ENCODE measurements around the gene PF4V1. TPM values are rescaled to one million over a fixed set of nuclear protein-coding genes. Genes with fewer than 3 reads are reported as not detected.
A peak's percentile ranks its signal among the peaks of the same experiment; 100 is the strongest.

The PF4V1 gene
- total RNA-seq, 4 donors from 2014 or later, result not detected

GRCh38 chr4:73864365-73864764 lies 11.3 kb downstream of the PF4V1 start:
- H3K27ac ChIP-seq, result no peak overlapping the region
- H3K4me1 ChIP-seq, result peaks cover 5 to 7% of the 10 kb centered on the region in 2 donors
- intact Hi-C loops (cut with DNase I), result no loop called here
- WGBS, 2 donors, result 59 to 64% methylated on average over 2 of the region's 2 CpGs
- no peak for TF ChIP-seq POLR2A (IDR thresholded peaks at IDR 0.05)
- TF ChIP-seq, protein P1, sequence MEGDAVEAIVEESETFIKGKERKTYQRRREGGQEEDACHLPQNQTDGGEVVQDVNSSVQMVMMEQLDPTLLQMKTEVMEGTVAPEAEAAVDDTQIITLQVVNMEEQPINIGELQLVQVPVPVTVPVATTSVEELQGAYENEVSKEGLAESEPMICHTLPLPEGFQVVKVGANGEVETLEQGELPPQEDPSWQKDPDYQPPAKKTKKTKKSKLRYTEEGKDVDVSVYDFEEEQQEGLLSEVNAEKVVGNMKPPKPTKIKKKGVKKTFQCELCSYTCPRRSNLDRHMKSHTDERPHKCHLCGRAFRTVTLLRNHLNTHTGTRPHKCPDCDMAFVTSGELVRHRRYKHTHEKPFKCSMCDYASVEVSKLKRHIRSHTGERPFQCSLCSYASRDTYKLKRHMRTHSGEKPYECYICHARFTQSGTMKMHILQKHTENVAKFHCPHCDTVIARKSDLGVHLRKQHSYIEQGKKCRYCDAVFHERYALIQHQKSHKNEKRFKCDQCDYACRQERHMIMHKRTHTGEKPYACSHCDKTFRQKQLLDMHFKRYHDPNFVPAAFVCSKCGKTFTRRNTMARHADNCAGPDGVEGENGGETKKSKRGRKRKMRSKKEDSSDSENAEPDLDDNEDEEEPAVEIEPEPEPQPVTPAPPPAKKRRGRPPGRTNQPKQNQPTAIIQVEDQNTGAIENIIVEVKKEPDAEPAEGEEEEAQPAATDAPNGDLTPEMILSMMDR (IDR thresholded peaks at IDR 0.05), result peak in 5 of 6 experiments; percentile 14 to 60 (median 54)
- no peaks in the 10 kb centered on the region for H3K27me3 ChIP-seq
- no peaks in the 10 kb centered on the region for H3K9me3 ChIP-seq
- peak; percentile 19 to 33 for DNase-seq
- no peaks in the 10 kb centered on the region for H3K36me3 ChIP-seq
- no peak overlapping the region for H3K4me3 ChIP-seq (replicated peaks in 1 of 3)

GRCh38 chr4:73864961-73865360 lies 11.9 kb downstream of the PF4V1 start:
- intact Hi-C loops (cut with DNase I), result no loop called here
- Histone ChIP-seq H3K27me3 (no peaks in the 10 kb centered on the region), H3K4me1 (peaks cover 0 to 5% of the 10 kb centered on the region in 2 donors), H3K4me3 (replicated peaks in 1 of 3) (no peak overlapping the region), H3K36me3 (no peaks in the 10 kb centered on the region), H3K9me3 (no peaks in the 10 kb centered on the region), H3K27ac (no peak overlapping the region)
- DNase-seq, result no peak
- no peak for TF ChIP-seq POLR2A (IDR thresholded peaks at IDR 0.05)
- TF ChIP-seq, protein P1 (IDR thresholded peaks at IDR 0.05), result no peak
- 81 to 83% methylated on average over 8 of the region's 8 CpGs for WGBS, 2 donors

DNA sequence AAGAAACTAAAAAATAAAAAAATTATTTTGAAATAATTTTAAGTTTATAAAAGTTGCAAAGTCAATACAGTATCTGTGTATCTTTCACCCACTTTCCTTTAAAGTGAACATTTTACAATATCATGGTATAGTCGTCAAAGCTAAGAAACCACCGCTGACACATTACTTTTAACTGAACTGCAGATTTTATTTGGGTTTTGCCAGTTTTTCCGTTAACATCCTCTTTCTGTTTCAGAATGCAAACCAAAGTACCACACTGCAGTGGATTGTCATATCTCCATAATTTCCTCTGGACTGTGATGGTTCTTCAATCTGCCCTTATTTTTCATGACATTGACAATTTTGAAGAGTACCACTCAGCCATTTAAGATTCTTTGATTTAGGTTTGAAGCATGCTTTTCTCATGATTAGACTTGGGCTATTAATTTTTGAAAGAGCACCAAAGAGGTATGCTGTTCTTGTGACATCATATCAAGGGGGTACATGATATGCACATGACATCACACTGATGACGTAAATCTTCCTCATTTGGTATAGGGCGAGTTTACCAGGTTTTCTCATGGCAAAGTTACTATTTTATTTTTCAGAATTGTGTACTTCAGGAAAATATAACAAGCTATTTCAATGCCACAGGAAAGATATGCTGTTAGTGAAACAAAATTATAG lies 12.5 kb downstream of the PF4V1 start:
- Histone ChIP-seq H3K27ac (no peak overlapping the region), H3K9me3 (no peaks in the 10 kb centered on the region), H3K4me1 (peaks cover 0 to 4% of the 10 kb centered on the region in 2 donors), H3K27me3 (no peaks in the 10 kb centered on the region), H3K36me3 (no peaks in the 10 kb centered on the region), H3K4me3 (replicated peaks in 1 of 3) (no peak overlapping the region)
- intact Hi-C loops (cut with DNase I), result no loop called here
- TF ChIP-seq, protein P1 (IDR thresholded peaks at IDR 0.05), result no peak
- no peak for TF ChIP-seq POLR2A (IDR thresholded peaks at IDR 0.05)
- 90 to 93% methylated on average over 5 of the region's 5 CpGs for WGBS, 2 donors
- no peak for DNase-seq

DNA sequence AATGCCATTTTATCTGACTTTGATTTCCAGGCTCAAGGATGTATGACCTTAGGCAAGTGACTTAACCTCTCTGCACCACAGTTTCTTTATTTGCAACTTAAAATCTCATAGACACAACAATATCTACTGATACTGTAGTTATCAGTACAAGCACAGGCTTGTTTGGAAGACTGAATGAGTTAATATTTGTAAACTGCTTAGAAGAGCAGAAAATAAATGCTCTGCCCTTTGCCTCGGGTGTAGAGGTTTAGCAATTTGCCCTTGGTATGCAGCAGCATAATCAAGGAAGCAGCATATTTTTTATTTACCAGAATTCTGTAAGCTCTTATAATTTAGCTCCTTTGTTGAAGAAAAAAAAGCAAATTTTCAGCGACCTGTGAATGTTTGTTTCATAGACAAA lies 13.2 kb downstream of the PF4V1 start:
- no peak for DNase-seq
- 68 to 69% methylated on average over 2 of the region's 2 CpGs for WGBS, 2 donors
- Histone ChIP-seq H3K9me3 (no peaks in the 10 kb centered on the region), H3K27ac (no peak overlapping the region), H3K27me3 (no peaks in the 10 kb centered on the region), H3K36me3 (no peaks in the 10 kb centered on the region), H3K4me1 (peaks cover 0 to 4% of the 10 kb centered on the region in 2 donors), H3K4me3 (replicated peaks in 1 of 3) (no peak overlapping the region)
- TF ChIP-seq, protein P1 (IDR thresholded peaks at IDR 0.05), result no peak
- TF ChIP-seq POLR2A (IDR thresholded peaks at IDR 0.05), result no peak
- intact Hi-C loops (cut with DNase I), result no loop called here

- 87 to 95% methylated on average over 3 of the region's 3 CpGs for WGBS, 2 donors
- no peaks in the 10 kb centered on the region for H3K27me3 ChIP-seq
- TF ChIP-seq POLR2A (IDR thresholded peaks at IDR 0.05), result no peak
- TF ChIP-seq, protein P1 (IDR thresholded peaks at IDR 0.05), result no peak
- intact Hi-C loops (cut with DNase I), result no loop called here
- DNase-seq, result no peak
- H3K27ac ChIP-seq, result no peak overlapping the region
- no peaks in the 10 kb centered on the region for H3K36me3 ChIP-seq
- H3K9me3 ChIP-seq, result no peaks in the 10 kb centered on the region
- no peak overlapping the region for H3K4me3 ChIP-seq (replicated peaks in 1 of 3)
- H3K4me1 ChIP-seq, result peaks cover 0 to 4% of the 10 kb centered on the region in 2 donors
These were observed 14.7 kb downstream of the PF4V1 start for GRCh38 chr4:73867783-73868182.

All from thyroid gland (tissue), 4 donors.